ENCODE results near the gene RAB36.

- no peak for TF ChIP-seq CTCF (optimal IDR thresholded peaks at IDR 0.05 in 1 of 3, IDR thresholded peaks at IDR 0.05 in 1 of 3, conservative IDR thresholded peaks at IDR 0.05 in 1 of 3; ENCODE audit: extremely low read depth in 1 of 3, insufficient read depth in 2 of 3, low read length in 3 of 3)
- no peak for TF ChIP-seq EZH2 (IDR thresholded peaks at IDR 0.05; ENCODE audit: low read length)
Observed at GRCh38 chr22:23095733-23096342, 49.4 kb upstream of the RAB36 start.

Measured in keratinocyte (primary cell).